Endometrium (tissue), 2 donors: ENCODE results near the gene HSD17B2.
"Not testable (repeated sequence)": the region's sequence is repeated elsewhere in the genome, so short reads cannot be mapped to it uniquely, and the experiment has no call there.

ENCODE experiments used
- FAIRE-seq: peaks from 2 replicates; lab custom pipeline; 2012; peaks lifted over from hg19 to GRCh38; lab: Jason Lieb, UNC
- donor health status: control.
- donor health status: control.

Gene HSD17B2

GRCh38 chr16:82135844-82136243, 100.8 kb downstream of the HSD17B2 start:
- no peak for FAIRE-seq

- FAIRE-seq, result peak; percentile 57
Observed at GRCh38 chr16:82136956-82137821, 102.1 kb downstream of the HSD17B2 start.

GRCh38 chr16:82137822-82138167, 102.7 kb downstream of the HSD17B2 start:
- no peak for FAIRE-seq

GRCh38 chr16:82138478-82139285, 103.6 kb downstream of the HSD17B2 start:
- FAIRE-seq, result no peak

GRCh38 chr16:82139286-82139571, 104.2 kb downstream of the HSD17B2 start:
- FAIRE-seq, result not testable (repeated sequence)

- no peak for FAIRE-seq
Observed at GRCh38 chr16:82146556-82146955, 111.5 kb downstream of the HSD17B2 start.

- FAIRE-seq, result no peak
Observed at GRCh38 chr16:82146957-82147356, 111.9 kb downstream of the HSD17B2 start.

GRCh38 chr16:82147546-82147945, 112.5 kb downstream of the HSD17B2 start:
- no peak for FAIRE-seq
